ENCODE measurements around the gene MCTP1. TPM values are rescaled to one million over a fixed set of nuclear protein-coding genes. Genes with fewer than 3 reads are reported as not detected.

The MCTP1 gene
- total and polyA plus RNA-seq, 2 of the 8 experiments (the other 6 are each of a cell fraction or from before 2014, with no cell fraction given): 0.56 to 3.4 TPM

GRCh38 chr5:95022967-95023695, 261.8 kb downstream of the MCTP1 start:
- H2BK15ac ChIP-seq (ENCODE audit: low read length): no peak overlapping the region
- no peak overlapping the region for H4K8ac ChIP-seq (ENCODE audit: extremely low read depth, insufficient read depth, low read length)
- no peaks in the 10 kb centered on the region for H4K20me1 ChIP-seq (replicated peaks in 1 of 2; ENCODE audit: control insufficient read depth in 1 of 2, insufficient read depth in 2 of 2, low read length in 2 of 2)
- no peak overlapping the region for H2AFZ ChIP-seq (ENCODE audit: low read length)
- H3K9ac ChIP-seq (replicated peaks in 1 of 4; ENCODE audit: extremely low read depth in 1 of 4, low read depth in 3 of 4, low read length in 3 of 4): no peak overlapping the region
- H3K4me2 ChIP-seq (ENCODE audit: insufficient read depth in 1 of 2, low read depth in 2 of 2, low read length in 2 of 2): no peak overlapping the region
- 82% methylated on average over 5 of the region's 5 CpGs; no CpG with 5 or more reads in 1 of the 2 experiments for WGBS, 2 experiments (ENCODE audit: extremely low coverage in 1 of 2, insufficient coverage in 1 of 2, insufficient read length in 1 of 2, insufficient replicate concordance in 2 of 2, low coverage in 1 of 2, low lambda C conversion rate in 2 of 2, missing lambda C conversion rate in 1 of 2)
- H3K79me2 ChIP-seq (ENCODE audit: control insufficient read depth in 1 of 2, insufficient read depth in 2 of 2, low read length in 2 of 2): no peaks in the 10 kb centered on the region
- H3K14ac ChIP-seq (ENCODE audit: insufficient read length): no peak overlapping the region
- no peaks in the 10 kb centered on the region for H3K27me3 ChIP-seq (replicated peaks in 1 of 4; ENCODE audit: control insufficient read depth in 3 of 4, extremely low read depth in 1 of 4, insufficient read depth in 3 of 4, low read length in 3 of 4)
- no peak for DNase-seq (ENCODE audit: low read depth in 1 of 2, low spot score in 2 of 2)
- no peak overlapping the region for H3K56ac ChIP-seq (replicated peaks; ENCODE audit: insufficient read length, low read depth, low read length)
- no peak overlapping the region for H2AK5ac ChIP-seq (ENCODE audit: low read depth, low read length)
- H3K18ac ChIP-seq (ENCODE audit: extremely low read depth, low read length): no peak overlapping the region
- H3K23ac ChIP-seq (ENCODE audit: insufficient read length): no peak overlapping the region
- H2BK20ac ChIP-seq (ENCODE audit: low read length): no peak overlapping the region
- H2BK12ac ChIP-seq (ENCODE audit: low read depth, low read length): no peak overlapping the region
- H3K4me1 ChIP-seq (replicated peaks in 1 of 4; ENCODE audit: control insufficient read depth in 3 of 4, insufficient read depth in 4 of 4, low read length in 3 of 4): peaks cover 0 to 4% (median under 1%) of the 10 kb centered on the region in 4 experiments; a peak in 1 of 7 replicates
- no peak overlapping the region for H4K91ac ChIP-seq (replicated peaks; ENCODE audit: insufficient read length, low read length)
- POLR2A ChIA-PET (ENCODE audit: partially characterized antibody): no interaction called here
- no peak overlapping the region for H2BK120ac ChIP-seq (replicated peaks; ENCODE audit: low read depth, low read length)
- CTCF ChIA-PET (ENCODE audit: partially characterized antibody): interaction anchor here (1.9 kb wide), 1 partner anchor 18 kb away, joined by 4 read pairs; no protein-coding TSS in a partner anchor
- no peak for FAIRE-seq
- H3K36me3 ChIP-seq (ENCODE audit: control insufficient read depth in 2 of 4, insufficient read depth in 4 of 4, low read length in 3 of 4): no peaks in the 10 kb centered on the region
- H3K23me2 ChIP-seq (ENCODE audit: low read depth, low read length): no peaks in the 10 kb centered on the region; the same call in 1 of the 2 replicates
- H3K4me3 ChIP-seq (ENCODE audit: extremely low read depth in 1 of 4, insufficient read depth in 2 of 4, low read depth in 3 of 4, low read length in 4 of 4): no peak overlapping the region
- no peaks in the 10 kb centered on the region for H3K79me1 ChIP-seq (ENCODE audit: low read depth, low read length)
- no peak overlapping the region for H3K27ac ChIP-seq (ENCODE audit: low read depth, low read length)
- no peak overlapping the region for H4K5ac ChIP-seq (ENCODE audit: insufficient read length, low read depth, low read length)
- H3K9me3 ChIP-seq (ENCODE audit: insufficient read depth in 2 of 2, low read depth in 1 of 2, low read length in 1 of 2): no peaks in the 10 kb centered on the region
- no peak overlapping the region for H3K4ac ChIP-seq (replicated peaks; ENCODE audit: insufficient read length, low read depth, low read length)
- no peak overlapping the region for H2BK5ac ChIP-seq (ENCODE audit: low read depth, low read length)
- TF ChIP-seq SP4 (IDR thresholded peaks at IDR 0.05; ENCODE audit: low read length) (no peak), CEBPB (IDR thresholded peaks at IDR 0.05; ENCODE audit: low read depth, low read length) (no peak), CTBP2 (IDR thresholded peaks at IDR 0.05; ENCODE audit: borderline replicate concordance, insufficient read depth, insufficient read length, low read length) (no peak), ZNF274 (IDR thresholded peaks at IDR 0.05; ENCODE audit: borderline replicate concordance, extremely low read depth, low read length) (no peak), BACH1 (IDR thresholded peaks at IDR 0.05; ENCODE audit: low read length) (no peak), ASH2L (IDR thresholded peaks at IDR 0.05; ENCODE audit: low read length) (no peak), CREB1 (IDR thresholded peaks at IDR 0.05) (no peak), CBX8 (IDR thresholded peaks at IDR 0.05; ENCODE audit: borderline replicate concordance, low read depth, low read length) (no peak), NRF1 (IDR thresholded peaks at IDR 0.05; ENCODE audit: low read depth, low read length) (no peak), POU5F1 (IDR thresholded peaks at IDR 0.05; ENCODE audit: low read depth, low read length) (no peak), TAF1 (IDR thresholded peaks at IDR 0.05; ENCODE audit: low read depth, low read length) (no peak)

Measured in H1 (cell line).